Measurements from ENCODE around the gene GPR17.

GRCh38 chr2:127634626-127635379 lies 11.2 kb upstream of the GPR17 start:
- TF ChIP-seq POLR2A (IDR thresholded peaks at IDR 0.05) (no peak), CTCF (IDR thresholded peaks at IDR 0.05) (no peak), EP300 (IDR thresholded peaks at IDR 0.05) (no peak)
